Measurements from ENCODE around the gene FIBP. TPM values are rescaled to one million over a fixed set of nuclear protein-coding genes. Genes with fewer than 3 reads are reported as not detected.

The FIBP gene
- total RNA-seq, 1 donor from 2014 or later: 76.5 TPM

GRCh38 chr11:65843811-65844210 lies 44.5 kb downstream of the FIBP start:
- no peaks in the 10 kb centered on the region for H3K36me3 Mint-ChIP-seq (ENCODE audit: low read depth)
- POLR2A ChIA-PET: interaction anchor here (0.7 to 0.8 kb wide), 3 partner anchors 8 to 1617 kb away, joined by 3 read pairs; no protein-coding TSS in a partner anchor

GRCh38 chr11:65842144-65842543 lies 46.1 kb downstream of the FIBP start:
- H3K4me1 Mint-ChIP-seq: no peaks in the 10 kb centered on the region
- no peak overlapping the region for H3K4me3 Mint-ChIP-seq
- no peaks in the 10 kb centered on the region for H3K27me3 Mint-ChIP-seq
- ATAC-seq (ENCODE audit: low read depth) (no peak), DNase-seq (no peak)
- intact Hi-C loops (cut with micrococcal nuclease): no loop called here
- POLR2A ChIA-PET: interaction anchor here (1.3 kb wide), 1 partner anchor 8 kb away, joined by 4 read pairs; the partner anchor contains the start of gene SNX32
- H3K36me3 Mint-ChIP-seq (ENCODE audit: low read depth): no peaks in the 10 kb centered on the region
- no peaks in the 10 kb centered on the region for H3K9me3 Mint-ChIP-seq
- TF ChIP-seq, protein P1, sequence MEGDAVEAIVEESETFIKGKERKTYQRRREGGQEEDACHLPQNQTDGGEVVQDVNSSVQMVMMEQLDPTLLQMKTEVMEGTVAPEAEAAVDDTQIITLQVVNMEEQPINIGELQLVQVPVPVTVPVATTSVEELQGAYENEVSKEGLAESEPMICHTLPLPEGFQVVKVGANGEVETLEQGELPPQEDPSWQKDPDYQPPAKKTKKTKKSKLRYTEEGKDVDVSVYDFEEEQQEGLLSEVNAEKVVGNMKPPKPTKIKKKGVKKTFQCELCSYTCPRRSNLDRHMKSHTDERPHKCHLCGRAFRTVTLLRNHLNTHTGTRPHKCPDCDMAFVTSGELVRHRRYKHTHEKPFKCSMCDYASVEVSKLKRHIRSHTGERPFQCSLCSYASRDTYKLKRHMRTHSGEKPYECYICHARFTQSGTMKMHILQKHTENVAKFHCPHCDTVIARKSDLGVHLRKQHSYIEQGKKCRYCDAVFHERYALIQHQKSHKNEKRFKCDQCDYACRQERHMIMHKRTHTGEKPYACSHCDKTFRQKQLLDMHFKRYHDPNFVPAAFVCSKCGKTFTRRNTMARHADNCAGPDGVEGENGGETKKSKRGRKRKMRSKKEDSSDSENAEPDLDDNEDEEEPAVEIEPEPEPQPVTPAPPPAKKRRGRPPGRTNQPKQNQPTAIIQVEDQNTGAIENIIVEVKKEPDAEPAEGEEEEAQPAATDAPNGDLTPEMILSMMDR (IDR thresholded peaks at IDR 0.05): no peak
- H3K27ac Mint-ChIP-seq: no peak overlapping the region
- CTCF ChIA-PET: no interaction called here

More at GRCh38 chr11:65843811-65844210, 44.5 kb downstream of the FIBP start:
- no peak for DNase-seq
- Mint-ChIP-seq H3K27me3 (no peaks in the 10 kb centered on the region), H3K4me3 (no peak overlapping the region), H3K9me3 (no peaks in the 10 kb centered on the region), H3K27ac (no peak overlapping the region), H3K4me1 (no peaks in the 10 kb centered on the region)
- TF ChIP-seq, protein P1 (IDR thresholded peaks at IDR 0.05): no peak
- no peak for ATAC-seq (ENCODE audit: low read depth)
- CTCF ChIA-PET: interaction anchor here (0.6 kb wide), 1 partner anchor 72 kb away, joined by 4 read pairs; no protein-coding TSS in a partner anchor
- intact Hi-C loops (cut with micrococcal nuclease): no loop called here

DNA sequence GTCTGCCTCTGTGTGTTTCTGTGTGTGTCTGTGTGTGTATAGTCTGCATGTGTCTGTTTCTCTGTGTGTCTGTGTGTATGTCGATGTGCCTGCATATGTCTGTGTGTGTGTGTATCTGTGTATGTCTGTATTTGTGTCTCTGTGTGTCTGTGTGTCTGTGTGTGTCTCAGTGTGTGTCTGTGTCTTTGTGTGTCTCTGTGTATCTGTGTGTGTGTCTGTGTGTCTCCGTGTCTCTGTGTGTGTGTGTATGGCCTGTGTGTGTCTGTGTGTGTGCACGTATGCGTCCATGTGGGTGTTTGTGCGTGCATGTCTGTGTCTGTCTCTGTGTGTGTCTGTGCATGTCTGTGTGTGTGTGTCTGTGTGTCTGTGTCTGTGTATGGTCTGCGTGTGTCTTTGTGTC lies 54.1 kb downstream of the FIBP start:
- no peak overlapping the region for H3K4me3 Mint-ChIP-seq
- H3K4me1 Mint-ChIP-seq: peaks cover 8% of the 10 kb centered on the region
- POLR2A ChIA-PET: interaction anchor here (1.2 to 2.8 kb wide), 9 partner anchors 8 to 219 kb away, joined by 4 to 46 read pairs (median 8); partner anchors contain the start of genes CCDC85B, CFL1, KAT5 and MUS81
- DNase-seq (no peak), ATAC-seq (ENCODE audit: low read depth) (no peak)
- H3K27me3 Mint-ChIP-seq: no peaks in the 10 kb centered on the region
- TF ChIP-seq, protein P1 (IDR thresholded peaks at IDR 0.05): no peak
- no peaks in the 10 kb centered on the region for H3K9me3 Mint-ChIP-seq
- CTCF ChIA-PET: interaction anchor here (1.8 to 2.3 kb wide), 3 partner anchors 25 to 54 kb away, joined by 9 to 11 read pairs (median 10); partner anchors contain the start of genes AP5B1 and MUS81
- intact Hi-C loops (cut with micrococcal nuclease): no loop called here
- no peaks in the 10 kb centered on the region for H3K36me3 Mint-ChIP-seq (ENCODE audit: low read depth)
- no peak overlapping the region for H3K27ac Mint-ChIP-seq

Other genes starting within 250 kb of the FIBP start
- gene RELA, start 225.6 kb downstream of the FIBP start, total RNA-seq: 110 and 119 TPM in 2 replicates
- 108 and 120 TPM in 2 replicates for gene KAT5, start 176.2 kb downstream of the FIBP start, total RNA-seq
- 85.3 and 91.4 TPM in 2 replicates for gene RNASEH2C, start 167.7 kb downstream of the FIBP start, total RNA-seq
- 17.4 and 20.9 TPM in 2 replicates for gene AP5B1, start 107.5 kb downstream of the FIBP start, total RNA-seq
- 0.09 and 0.29 TPM in 2 replicates for gene OVOL1, start 101.4 kb downstream of the FIBP start, total RNA-seq
- gene SNX32, start 54.5 kb downstream of the FIBP start, total RNA-seq: 0.37 and 1.0 TPM in 2 replicates
- gene CFL1, start 30.3 kb downstream of the FIBP start, total RNA-seq: 1,079 and 1,089 TPM in 2 replicates
- 73.8 and 83.1 TPM in 2 replicates for gene MUS81, start 28.0 kb downstream of the FIBP start, total RNA-seq
- 3.8 and 6.3 TPM in 2 replicates for gene EFEMP2, start 15.7 kb downstream of the FIBP start, total RNA-seq
- gene CTSW, start 8.6 kb downstream of the FIBP start, total RNA-seq: 0.59 and 0.93 TPM in 2 replicates
- gene CCDC85B, start 2.2 kb upstream of the FIBP start, total RNA-seq: 21.6 and 23.4 TPM in 2 replicates
- gene FOSL1, start 11.9 kb upstream of the FIBP start, total RNA-seq: 1.0 and 1.4 TPM in 2 replicates
- 28.9 and 31.7 TPM in 2 replicates for gene C11orf68, start 30.6 kb upstream of the FIBP start, total RNA-seq
- 64.7 and 75.8 TPM in 2 replicates for gene DRAP1, start 31.0 kb upstream of the FIBP start, total RNA-seq
- not detected in 2 replicates for gene TSGA10IP, start 57.0 kb upstream of the FIBP start, total RNA-seq
- 86.6 and 92.3 TPM in 2 replicates for gene SART1, start 73.3 kb upstream of the FIBP start, total RNA-seq
- gene EIF1AD, start 113.7 kb upstream of the FIBP start, total RNA-seq: 50.7 and 58.9 TPM in 2 replicates
- 220 and 228 TPM in 2 replicates for gene BANF1, start 114.0 kb upstream of the FIBP start, total RNA-seq
- not detected in 2 replicates for gene CST6, start 123.5 kb upstream of the FIBP start, total RNA-seq
- not detected in 2 replicates for gene CATSPER1, start 138.0 kb upstream of the FIBP start, total RNA-seq
- gene GAL3ST3, start 160.7 kb upstream of the FIBP start, total RNA-seq: not detected in 2 replicates
- 198 and 219 TPM in 2 replicates for gene SF3B2, start 163.9 kb upstream of the FIBP start, total RNA-seq
- gene PACS1, start 181.8 kb upstream of the FIBP start, total RNA-seq: 118 and 121 TPM in 2 replicates